Measurements from ENCODE around the gene CUX1.
"Not testable (repeated sequence)": the region's sequence is repeated elsewhere in the genome, so short reads cannot be mapped to it uniquely, and the experiment has no call there.

CUX1 gene

DNA sequence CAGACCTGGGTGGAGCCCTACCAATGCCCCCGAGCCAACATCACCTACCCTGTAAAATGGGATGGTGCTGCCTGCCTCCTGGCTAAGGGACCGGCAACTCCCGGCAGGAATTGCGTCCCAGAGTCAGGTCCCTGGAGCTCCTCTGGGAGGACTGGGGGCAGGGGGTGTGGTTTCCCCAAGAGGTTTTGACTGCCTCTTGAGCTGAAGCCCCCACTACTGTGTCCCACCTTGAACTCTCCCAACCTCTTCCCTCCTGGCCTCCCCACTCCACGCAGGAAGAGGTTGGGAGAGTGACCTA, 470.5 kb downstream of the CUX1 start:
- no peak overlapping the region for H3K4me3 Mint-ChIP-seq
- CTCF ChIA-PET: interaction anchor here (0.9 kb wide), 1 partner anchor 104 kb away, joined by 3 read pairs; no protein-coding TSS in a partner anchor
- no peak overlapping the region for H3K27ac Mint-ChIP-seq
- no peak for DNase-seq
- peaks cover 86% of the 10 kb centered on the region for H3K27me3 Mint-ChIP-seq
- no peaks in the 10 kb centered on the region for H3K36me3 Mint-ChIP-seq
- peaks cover 27% of the 10 kb centered on the region for H3K4me1 Mint-ChIP-seq
- H3K9me3 Mint-ChIP-seq: no peaks in the 10 kb centered on the region

DNA sequence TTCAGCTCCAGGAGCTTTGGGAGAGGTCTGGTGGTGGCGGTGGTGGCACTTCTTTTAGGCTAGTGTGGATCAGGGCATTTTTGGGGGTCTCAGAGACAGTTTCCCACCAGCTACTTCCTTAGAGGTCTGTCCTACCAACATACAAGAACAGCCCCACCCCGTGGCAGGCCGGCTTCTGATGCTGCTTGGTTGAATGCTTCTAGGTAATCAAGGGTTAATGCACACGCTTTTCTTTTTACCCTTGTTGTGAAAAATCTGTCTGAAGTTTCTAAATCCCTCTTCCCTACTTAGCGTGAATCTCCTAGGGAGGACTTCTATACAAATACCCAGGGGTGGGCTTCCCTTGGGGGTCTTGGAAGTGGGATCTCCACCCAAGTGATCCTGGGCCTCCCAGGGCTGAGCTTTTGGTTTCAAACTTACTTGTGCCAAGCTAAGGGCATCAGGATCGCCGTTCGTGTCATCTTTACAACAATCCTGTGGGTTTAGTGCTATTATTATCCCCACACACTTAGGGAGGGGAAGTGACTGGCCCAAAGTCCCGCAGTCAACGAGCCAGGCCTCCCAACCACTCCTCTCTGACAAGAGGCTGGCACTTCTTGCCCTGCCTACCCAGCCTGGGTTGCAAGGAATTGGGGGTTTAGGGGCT, 471.0 kb downstream of the CUX1 start:
- Mint-ChIP-seq H3K36me3 (no peaks in the 10 kb centered on the region), H3K27me3 (peaks cover 82% of the 10 kb centered on the region), H3K9me3 (no peaks in the 10 kb centered on the region), H3K4me1 (peaks cover 27% of the 10 kb centered on the region), H3K4me3 (peak overlapping the region; percentile 31), H3K27ac (no peak overlapping the region)
- CTCF ChIA-PET: interaction anchor here (0.9 to 1.1 kb wide), 2 partner anchors 91 to 103 kb away, joined by 3 to 5 read pairs; no protein-coding TSS in a partner anchor
- DNase-seq: no peak

DNA sequence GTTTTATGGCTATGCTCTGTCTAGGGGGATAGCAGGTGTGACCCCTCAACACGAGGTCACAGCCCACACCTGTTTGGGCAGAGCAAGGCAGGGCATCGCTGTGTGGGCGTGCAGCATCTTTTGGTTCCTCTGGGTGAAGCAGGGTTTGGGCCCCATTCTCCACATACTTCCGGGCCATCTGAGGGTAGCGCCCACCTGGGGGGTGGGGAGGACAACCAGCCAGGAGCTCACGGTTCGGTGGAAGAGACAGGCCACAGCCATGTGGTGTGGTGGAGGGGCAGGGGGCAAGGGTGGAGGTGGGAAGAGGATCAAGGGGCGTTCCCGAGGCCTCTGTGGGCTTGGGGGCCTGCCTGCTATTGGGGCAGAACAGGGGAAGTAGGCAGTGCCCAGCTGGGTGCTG, 471.6 kb downstream of the CUX1 start:
- DNase-seq: no peak
- H3K4me1 Mint-ChIP-seq: peaks cover 27% of the 10 kb centered on the region
- H3K4me3 Mint-ChIP-seq: no peak overlapping the region
- no peak overlapping the region for H3K27ac Mint-ChIP-seq
- H3K27me3 Mint-ChIP-seq: peaks cover 81% of the 10 kb centered on the region
- H3K36me3 Mint-ChIP-seq: no peaks in the 10 kb centered on the region
- CTCF ChIA-PET: interaction anchor here (1.1 kb wide), 1 partner anchor 91 kb away, joined by 5 read pairs; no protein-coding TSS in a partner anchor
- no peaks in the 10 kb centered on the region for H3K9me3 Mint-ChIP-seq

DNA sequence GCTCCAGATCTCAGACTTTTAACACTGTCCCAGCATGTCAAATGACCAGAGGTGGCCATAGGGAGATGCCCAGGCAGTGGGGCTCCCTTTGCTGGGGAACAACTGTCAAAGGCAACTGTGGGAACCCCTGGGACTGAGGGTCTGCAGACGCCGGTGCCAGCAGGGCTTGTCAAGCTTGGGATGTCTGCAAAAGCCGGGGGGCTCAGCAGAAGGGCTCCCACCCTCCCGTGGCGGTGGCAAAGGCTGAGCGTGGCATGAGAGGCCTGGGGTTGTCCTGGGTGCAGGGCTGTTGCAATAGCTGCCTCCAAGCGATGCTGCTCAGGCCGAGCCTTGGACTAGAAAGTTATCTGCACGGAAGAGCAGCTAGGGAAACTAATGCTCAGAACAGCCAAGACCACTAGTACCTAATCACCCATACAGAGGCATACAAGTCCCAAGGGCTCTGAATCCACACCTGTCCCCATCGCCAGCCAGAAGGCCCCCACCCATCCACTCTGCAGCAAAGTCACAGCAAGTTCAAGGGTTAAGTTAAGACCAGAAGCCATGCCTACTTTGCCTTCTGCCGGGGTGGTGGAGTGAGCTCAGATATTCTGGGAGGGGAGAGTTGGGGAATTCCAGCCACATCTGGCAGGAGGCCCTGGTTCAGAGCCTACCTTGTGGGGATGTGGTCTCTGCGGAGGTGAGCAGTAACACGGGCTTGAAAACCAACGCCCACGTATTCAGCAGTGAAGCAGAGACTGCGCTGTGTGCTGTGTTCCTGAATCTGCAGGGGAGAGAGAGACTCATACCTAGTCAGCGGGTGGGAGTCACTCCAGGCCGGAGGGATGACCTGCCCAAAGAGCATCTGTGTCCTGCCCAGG, 473.9 kb downstream of the CUX1 start:
- no peaks in the 10 kb centered on the region for H3K36me3 Mint-ChIP-seq
- no peak overlapping the region for H3K4me3 Mint-ChIP-seq
- CTCF ChIA-PET: no interaction called here
- no peaks in the 10 kb centered on the region for H3K9me3 Mint-ChIP-seq
- peaks cover 12% of the 10 kb centered on the region for H3K4me1 Mint-ChIP-seq
- H3K27ac Mint-ChIP-seq: no peak overlapping the region
- H3K27me3 Mint-ChIP-seq: peaks cover 77% of the 10 kb centered on the region
- DNase-seq: no peak

DNA sequence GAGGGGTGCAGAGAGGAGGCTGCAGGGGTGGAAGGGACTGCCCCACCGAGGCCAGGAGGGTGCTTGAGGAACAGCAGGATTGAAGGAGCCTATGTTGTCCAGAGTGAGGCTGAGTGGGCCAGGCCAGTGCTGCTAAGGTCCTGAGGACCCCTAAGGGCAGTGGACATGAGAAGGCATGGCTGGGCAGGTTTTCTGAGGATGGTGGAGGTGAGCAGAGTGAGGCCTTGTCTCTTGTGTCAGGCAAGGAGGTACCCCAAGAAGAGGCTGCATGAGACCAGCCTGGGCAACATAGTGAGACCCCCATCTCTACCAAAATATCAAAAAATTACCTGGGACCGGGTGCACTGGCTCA, 474.5 kb downstream of the CUX1 start:
- H3K9me3 Mint-ChIP-seq: no peaks in the 10 kb centered on the region
- CTCF ChIA-PET: no interaction called here
- peaks cover 12% of the 10 kb centered on the region for H3K4me1 Mint-ChIP-seq
- DNase-seq: no peak
- H3K27ac Mint-ChIP-seq: no peak overlapping the region
- H3K36me3 Mint-ChIP-seq: no peaks in the 10 kb centered on the region
- no peak overlapping the region for H3K4me3 Mint-ChIP-seq
- peaks cover 79% of the 10 kb centered on the region for H3K27me3 Mint-ChIP-seq

DNA sequence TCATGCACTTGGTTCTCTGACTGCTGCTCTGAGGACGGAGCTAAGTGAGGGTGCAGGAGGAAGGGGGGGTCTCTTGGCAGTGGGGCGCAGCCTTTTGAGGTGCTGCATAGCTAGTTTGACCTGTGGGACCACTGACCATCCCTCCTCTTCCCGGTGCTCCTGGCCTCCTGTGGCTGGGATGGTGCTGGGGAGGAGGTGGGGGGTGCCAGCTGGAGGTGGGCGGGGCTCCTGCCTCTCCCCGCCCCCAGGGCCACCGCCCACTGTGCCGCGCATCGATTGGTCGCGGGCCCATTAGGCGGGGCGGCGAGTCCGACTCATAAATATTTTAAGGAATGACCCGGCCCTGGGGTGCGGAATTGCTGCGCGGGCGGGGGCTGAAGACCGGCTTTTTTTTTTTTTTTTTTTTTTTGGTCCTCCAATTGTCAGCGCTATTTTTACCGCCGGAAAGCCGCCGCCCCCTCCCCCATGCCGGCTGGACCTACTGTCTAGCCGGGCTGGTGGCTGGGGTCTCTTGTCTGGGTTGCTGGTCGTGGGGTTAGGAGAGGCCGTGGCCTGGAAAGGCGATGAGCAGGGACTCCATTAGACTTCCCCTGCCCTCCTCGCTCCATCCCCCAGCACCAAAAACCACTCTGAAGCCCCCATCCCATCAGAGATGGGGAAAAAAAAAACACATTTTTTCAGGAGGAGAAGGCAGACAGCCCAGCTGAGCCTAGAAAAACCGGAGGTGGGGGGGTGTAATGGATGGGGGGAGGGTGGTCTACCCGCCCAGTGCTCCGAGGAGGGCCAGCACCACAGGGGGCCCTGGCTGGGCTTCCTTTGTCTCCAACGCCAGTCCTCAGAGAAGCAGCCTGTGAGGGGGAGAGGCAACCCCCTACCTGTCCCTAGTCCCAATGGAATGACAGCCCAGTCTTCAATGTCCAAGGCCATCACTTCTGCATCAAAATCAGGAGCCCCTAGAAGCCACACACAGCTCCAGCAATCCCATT, 475.7 kb downstream of the CUX1 start:
- DNase-seq: no peak
- Mint-ChIP-seq H3K4me1 (peaks cover 12% of the 10 kb centered on the region), H3K9me3 (no peaks in the 10 kb centered on the region), H3K27ac (no peak overlapping the region), H3K36me3 (no peaks in the 10 kb centered on the region), H3K27me3 (peaks cover 67% of the 10 kb centered on the region), H3K4me3 (no peak overlapping the region)
- CTCF ChIA-PET: interaction anchor here (0.8 kb wide), 1 partner anchor 95 kb away, joined by 3 read pairs; no protein-coding TSS in a partner anchor

DNA sequence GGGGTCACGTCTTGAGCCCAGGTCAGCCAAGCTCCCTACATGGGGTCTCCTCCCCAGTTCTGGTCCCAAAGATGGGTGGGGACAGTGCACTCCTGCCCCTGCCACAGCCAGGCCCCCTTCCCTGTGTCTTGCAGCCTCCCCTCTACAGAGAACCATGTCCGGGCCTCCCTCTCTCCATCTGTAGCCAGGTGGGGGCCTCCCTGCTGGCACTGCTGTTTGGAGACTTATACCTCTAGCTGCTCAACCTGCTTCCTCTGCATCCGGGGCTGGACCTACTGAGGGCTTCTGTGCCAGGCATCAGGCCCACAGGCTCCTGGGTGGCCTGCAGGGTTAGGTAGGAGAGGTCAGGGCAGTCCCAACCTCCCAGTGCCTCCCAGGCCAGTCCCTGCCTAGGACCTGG, 477.2 kb downstream of the CUX1 start:
- Mint-ChIP-seq H3K4me1 (peaks cover 8% of the 10 kb centered on the region), H3K9me3 (no peaks in the 10 kb centered on the region), H3K27me3 (peaks cover 57% of the 10 kb centered on the region), H3K4me3 (no peak overlapping the region), H3K36me3 (no peaks in the 10 kb centered on the region), H3K27ac (no peak overlapping the region)
- CTCF ChIA-PET: no interaction called here
- DNase-seq: no peak

DNA sequence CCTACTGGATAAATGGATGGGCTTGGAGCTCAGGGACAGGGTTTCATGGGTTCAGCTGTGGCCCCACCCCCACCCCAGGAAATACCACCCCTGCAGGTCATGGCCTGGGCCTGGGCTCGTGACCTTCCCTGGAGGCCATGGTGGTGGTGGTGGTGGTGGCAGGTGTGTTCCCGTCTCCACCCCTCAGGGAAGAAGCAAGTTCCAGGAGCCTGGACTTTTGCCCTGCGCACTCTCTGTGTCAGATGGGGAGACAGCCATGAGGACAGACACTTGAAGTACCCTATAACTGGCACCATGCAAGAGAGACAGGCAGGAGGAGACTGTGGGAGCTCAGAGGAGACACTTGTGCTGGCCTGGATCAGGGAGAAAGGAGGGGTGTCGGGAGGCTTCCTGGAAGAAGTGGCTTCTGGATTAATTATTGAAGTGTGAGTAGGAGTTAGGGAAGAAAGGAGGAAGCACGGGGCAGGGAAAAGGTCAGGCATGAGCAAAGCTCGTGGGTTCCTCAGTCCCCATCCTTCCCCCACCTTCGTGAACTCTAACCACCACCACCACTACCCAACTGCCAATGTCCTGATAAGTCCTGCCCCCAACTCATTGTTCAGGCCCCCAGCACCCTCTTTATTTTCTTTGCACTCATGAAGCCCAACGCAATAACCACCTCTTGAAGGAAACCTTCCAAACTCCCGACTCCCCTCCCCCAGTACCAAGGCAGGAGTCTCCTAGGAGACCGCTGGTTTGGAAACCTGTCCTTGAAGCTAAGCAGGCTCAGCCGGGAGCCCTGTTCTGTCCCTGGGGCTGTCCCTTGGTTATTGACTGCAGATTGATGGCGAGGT, 478.1 kb downstream of the CUX1 start:
- Mint-ChIP-seq H3K9me3 (no peaks in the 10 kb centered on the region), H3K27ac (no peak overlapping the region), H3K27me3 (peaks cover 48% of the 10 kb centered on the region), H3K4me3 (no peak overlapping the region), H3K36me3 (no peaks in the 10 kb centered on the region), H3K4me1 (peaks cover 8% of the 10 kb centered on the region)
- DNase-seq: no peak
- CTCF ChIA-PET: no interaction called here

DNA sequence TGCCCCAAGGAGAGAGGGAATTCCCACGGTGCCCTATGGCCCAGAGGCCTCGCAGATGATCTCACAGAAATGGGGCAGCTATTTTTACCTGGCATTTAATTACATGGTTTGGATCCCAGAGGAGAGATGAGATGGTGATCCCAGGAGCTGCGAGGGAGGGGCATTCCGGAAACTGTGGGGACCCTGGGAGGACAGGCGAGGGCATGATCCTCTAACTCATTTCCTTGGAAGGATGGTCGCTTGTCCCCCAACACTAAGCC, 478.7 kb downstream of the CUX1 start:
- Mint-ChIP-seq H3K4me3 (no peak overlapping the region), H3K27me3 (peaks cover 42% of the 10 kb centered on the region), H3K27ac (no peak overlapping the region), H3K4me1 (peaks cover 8% of the 10 kb centered on the region), H3K36me3 (no peaks in the 10 kb centered on the region), H3K9me3 (no peaks in the 10 kb centered on the region)
- DNase-seq: no peak
- CTCF ChIA-PET: no interaction called here

DNA sequence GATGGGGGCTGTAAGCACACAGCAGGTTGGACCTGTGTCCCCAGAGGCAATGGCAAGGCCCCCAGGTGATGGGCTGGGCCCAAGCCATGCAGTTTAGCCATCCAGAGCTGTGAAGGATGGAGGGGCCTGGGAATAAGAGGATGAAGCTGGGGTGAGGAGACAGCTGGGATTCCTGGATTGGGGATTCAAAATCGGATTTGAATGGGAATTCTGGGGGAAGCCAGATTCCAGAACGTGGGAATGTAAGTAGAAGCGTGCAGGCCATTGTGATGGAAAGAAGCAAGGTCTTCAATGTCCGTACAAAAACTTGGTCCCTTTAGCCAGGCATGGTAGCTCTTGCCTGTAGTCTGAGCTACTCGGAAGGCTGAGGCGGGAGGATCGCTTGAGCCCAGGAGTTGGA, 479.1 kb downstream of the CUX1 start:
- Mint-ChIP-seq H3K4me1 (peaks cover 4% of the 10 kb centered on the region), H3K36me3 (no peaks in the 10 kb centered on the region)

DNA sequence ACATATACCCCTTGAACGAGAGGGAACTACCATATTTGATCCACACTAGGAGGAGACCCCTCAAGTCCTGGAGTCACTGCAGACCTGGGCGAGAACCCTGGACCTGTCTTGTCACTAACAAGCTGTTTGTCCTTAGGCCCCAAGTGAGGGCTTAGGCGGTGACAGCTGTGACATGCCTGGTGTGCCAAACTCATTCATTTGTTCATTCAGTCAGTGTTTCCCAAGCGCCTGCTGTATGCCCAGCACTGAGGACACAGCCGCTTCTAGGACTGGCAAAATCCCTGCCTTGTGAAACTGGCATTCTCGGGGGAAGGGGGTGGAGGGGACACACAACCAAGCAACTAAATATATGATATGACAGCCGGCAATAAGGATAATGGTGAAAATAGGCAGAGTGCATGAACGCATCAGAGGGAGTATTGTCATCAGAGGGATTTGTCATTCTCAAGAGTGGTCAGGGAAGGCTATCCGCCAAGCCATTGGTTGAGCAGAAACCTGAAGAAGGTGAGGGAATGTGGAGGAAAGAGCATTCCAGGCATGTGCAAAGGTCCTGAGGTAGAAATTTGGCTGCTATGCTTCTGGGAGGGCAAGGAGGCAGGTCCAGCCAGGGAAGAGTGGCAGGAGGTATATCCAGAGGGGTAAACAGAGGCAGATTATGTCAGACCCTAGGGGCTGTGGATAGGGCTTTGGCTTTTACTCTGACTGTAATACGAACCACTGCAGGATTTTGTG, 480.2 kb downstream of the CUX1 start:
- CTCF ChIA-PET: no interaction called here
- no peak for DNase-seq
- Mint-ChIP-seq H3K9me3 (no peaks in the 10 kb centered on the region), H3K4me1 (no peaks in the 10 kb centered on the region), H3K4me3 (no peak overlapping the region), H3K36me3 (no peaks in the 10 kb centered on the region), H3K27ac (no peak overlapping the region), H3K27me3 (peaks cover 34% of the 10 kb centered on the region)

More for the DNA sequence above, 479.1 kb downstream of the CUX1 start:
- Mint-ChIP-seq H3K4me3 (no peak overlapping the region), H3K27me3 (peaks cover 38% of the 10 kb centered on the region), H3K27ac (no peak overlapping the region), H3K9me3 (no peaks in the 10 kb centered on the region)
- DNase-seq: no peak
- CTCF ChIA-PET: no interaction called here

DNA sequence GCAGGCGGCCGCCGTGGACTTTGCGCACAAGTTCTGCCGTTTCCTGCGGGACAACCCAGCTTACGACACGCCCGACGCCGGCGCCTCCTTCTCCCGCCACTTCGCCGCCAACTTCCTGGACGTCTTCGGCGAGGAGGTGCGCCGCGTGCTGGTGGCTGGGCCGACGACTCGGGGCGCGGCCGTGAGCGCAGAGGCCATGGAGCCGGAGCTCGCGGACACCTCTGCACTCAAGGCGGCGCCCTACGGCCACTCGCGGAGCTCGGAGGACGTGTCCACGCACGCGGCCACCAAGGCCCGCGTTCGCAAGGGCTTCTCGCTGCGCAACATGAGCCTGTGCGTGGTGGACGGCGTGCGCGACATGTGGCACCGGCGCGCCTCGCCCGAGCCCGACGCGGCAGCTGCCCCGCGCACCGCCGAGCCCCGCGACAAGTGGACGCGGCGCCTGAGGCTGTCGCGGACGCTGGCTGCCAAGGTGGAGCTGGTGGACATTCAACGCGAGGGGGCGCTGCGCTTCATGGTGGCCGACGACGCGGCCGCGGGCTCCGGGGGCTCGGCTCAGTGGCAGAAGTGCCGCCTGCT, 483.3 kb downstream of the CUX1 start:
- DNase-seq: no peak
- Mint-ChIP-seq H3K27me3 (peaks cover 16% of the 10 kb centered on the region), H3K9me3 (no peaks in the 10 kb centered on the region), H3K36me3 (no peaks in the 10 kb centered on the region), H3K27ac (no peak overlapping the region), H3K4me1 (peaks cover 4% of the 10 kb centered on the region), H3K4me3 (no peak overlapping the region)
- CTCF ChIA-PET: no interaction called here

DNA sequence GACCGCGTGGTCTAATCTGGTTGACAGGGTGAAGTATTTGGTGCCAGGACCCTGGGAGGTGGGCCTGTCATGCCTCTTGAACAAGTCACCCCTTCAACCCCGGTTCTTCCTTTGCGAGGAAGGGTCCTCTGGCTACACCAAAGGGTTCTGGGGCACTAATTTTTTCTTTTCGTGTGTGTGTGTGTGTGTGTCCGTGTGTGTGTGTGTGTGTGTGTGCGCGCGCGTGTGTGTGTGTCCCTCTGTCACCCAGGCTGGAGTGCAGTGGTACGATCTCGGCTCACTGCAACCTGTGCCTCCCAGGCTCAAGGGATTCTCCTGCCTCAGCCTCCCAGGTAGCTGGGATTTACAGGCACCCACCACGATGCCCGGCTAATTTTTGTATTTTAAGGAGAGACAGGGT, 483.9 kb downstream of the CUX1 start:
- H3K27ac Mint-ChIP-seq, H3K4me1 Mint-ChIP-seq, H3K4me3 Mint-ChIP-seq, H3K27me3 Mint-ChIP-seq, H3K9me3 Mint-ChIP-seq, CTCF ChIA-PET, H3K36me3 Mint-ChIP-seq, DNase-seq: not testable (repeated sequence)

Data from activated naive CD4-positive, alpha-beta T cell treated with anti-CD3 and anti-CD28 coated beads, Interleukin-2, amount 10 ng/mL, durations not matched to agents 7 days and 5 days (primary cell).